ENCODE measurements around the gene SLC16A1. TPM values are rescaled to one million over a fixed set of nuclear protein-coding genes. Genes with fewer than 3 reads are reported as not detected.

SLC16A1 gene
- polyA plus RNA-seq, 3 donors, result 2.4 to 13.1 (median 10.3) TPM

DNA sequence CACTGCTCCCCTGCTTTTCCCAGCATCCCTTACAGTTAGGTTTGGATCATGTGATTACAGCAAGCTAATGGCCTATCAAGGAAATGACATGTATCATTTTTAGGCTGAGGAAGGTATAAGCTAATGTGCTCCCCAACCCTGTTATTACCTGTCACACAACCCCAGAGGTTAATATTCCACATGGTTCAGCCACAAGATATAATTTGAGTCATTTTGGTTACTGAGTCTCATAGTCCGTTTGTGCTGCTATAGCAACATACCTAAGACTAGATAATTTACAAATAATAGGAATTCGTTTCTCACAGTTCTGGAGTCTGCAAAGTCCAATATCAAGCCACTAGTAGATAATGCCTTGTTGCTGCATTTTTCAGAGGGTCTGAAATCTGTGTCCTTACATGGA, 29.1 kb upstream of the SLC16A1 start:
- no peaks in the 10 kb centered on the region for H4K20me1 ChIP-seq (ENCODE audit: insufficient read depth, low read length)
- H3K79me2 ChIP-seq (ENCODE audit: insufficient read depth, low read length), result no peaks in the 10 kb centered on the region
- peaks cover 38 to 42% of the 10 kb centered on the region in 2 donors for H3K4me1 ChIP-seq (ENCODE audit: control insufficient read depth in 1 of 2, insufficient read depth in 2 of 2, low read length in 2 of 2)
- H3K27ac Mint-ChIP-seq, result no peak overlapping the region
- no CpG with 5 or more reads among the region's 2 CpGs for WGBS (ENCODE audit: insufficient coverage)
- no peaks in the 10 kb centered on the region for H3K36me3 ChIP-seq (replicated peaks in 1 of 2; ENCODE audit: control insufficient read depth in 1 of 2, insufficient read depth in 2 of 2, low read length in 2 of 2)
- no peak overlapping the region for H3K9ac ChIP-seq (ENCODE audit: insufficient read depth, low read length, poor library complexity, severe bottlenecking)
- H3K4me3 Mint-ChIP-seq, result no peak overlapping the region
- no peak for DNase-seq
- H3K4me1 Mint-ChIP-seq, result peaks cover 39% of the 10 kb centered on the region
- H3K36me3 Mint-ChIP-seq, result peaks cover 2% of the 10 kb centered on the region in 2 donors
- no peak overlapping the region for H2AFZ ChIP-seq (ENCODE audit: insufficient read depth, low read depth, low read length, poor library complexity, severe bottlenecking)
- H3K27me3 Mint-ChIP-seq (ENCODE audit: low read depth in 3 of 3), result peaks cover 0 to 2% (median 0%) of the 10 kb centered on the region in 3 donors
- no peak overlapping the region for H3K27ac ChIP-seq (ENCODE audit: low read depth in 1 of 2, low read length in 2 of 2)
- H3K9me3 Mint-ChIP-seq, result no peaks in the 10 kb centered on the region
- no peak for TF ChIP-seq CTCF (IDR thresholded peaks at IDR 0.05)
- no peak overlapping the region for H3K4me3 ChIP-seq (replicated peaks in 1 of 3; ENCODE audit: low read depth in 2 of 3, low read length in 3 of 3)
- H3K27me3 ChIP-seq (ENCODE audit: control insufficient read depth in 2 of 2, insufficient read depth in 2 of 2, low read length in 2 of 2), result no peaks in the 10 kb centered on the region
- H3K9me3 ChIP-seq (replicated peaks in 1 of 2; ENCODE audit: control insufficient read depth in 1 of 2, insufficient read depth in 1 of 2, low read length in 2 of 2), result no peaks in the 10 kb centered on the region
- H3K4me2 ChIP-seq (replicated peaks; ENCODE audit: extremely low read depth, low read length, poor library complexity, severe bottlenecking), result no peak overlapping the region
- intact Hi-C loops (cut with micrococcal nuclease), result no loop called here

GRCh38 chr1:112983537-112984131, 27.6 kb upstream of the SLC16A1 start:
- Histone ChIP-seq H3K4me1 (ENCODE audit: control insufficient read depth in 1 of 2, insufficient read depth in 2 of 2, low read length in 2 of 2) (peaks cover 42 to 47% of the 10 kb centered on the region in 2 donors), H3K79me2 (ENCODE audit: insufficient read depth, low read length) (no peaks in the 10 kb centered on the region), H2AFZ (ENCODE audit: insufficient read depth, low read depth, low read length, poor library complexity, severe bottlenecking) (no peak overlapping the region), H3K4me3 (replicated peaks in 1 of 3; ENCODE audit: low read depth in 2 of 3, low read length in 3 of 3) (peak overlapping the region in 1 of 3 experiments; percentile 34), H3K4me2 (replicated peaks; ENCODE audit: extremely low read depth, low read length, poor library complexity, severe bottlenecking) (peak overlapping the region; percentile 48), H3K36me3 (replicated peaks in 1 of 2; ENCODE audit: control insufficient read depth in 1 of 2, insufficient read depth in 2 of 2, low read length in 2 of 2) (no peaks in the 10 kb centered on the region), H3K9ac (ENCODE audit: insufficient read depth, low read length, poor library complexity, severe bottlenecking) (no peak overlapping the region), H3K9me3 (replicated peaks in 1 of 2; ENCODE audit: control insufficient read depth in 1 of 2, insufficient read depth in 1 of 2, low read length in 2 of 2) (no peaks in the 10 kb centered on the region), H4K20me1 (ENCODE audit: insufficient read depth, low read length) (no peaks in the 10 kb centered on the region), H3K27me3 (ENCODE audit: control insufficient read depth in 2 of 2, insufficient read depth in 2 of 2, low read length in 2 of 2) (no peaks in the 10 kb centered on the region), H3K27ac (ENCODE audit: low read depth in 1 of 2, low read length in 2 of 2) (peak overlapping the region in 1 of 2 donors; percentile 72)
- H3K36me3 Mint-ChIP-seq, result peaks cover 2% of the 10 kb centered on the region in 2 donors
- peak overlapping the region in 1 of 2 donors; percentile 58 for H3K4me3 Mint-ChIP-seq
- WGBS (ENCODE audit: insufficient coverage), result no CpG with 5 or more reads among the region's 6 CpGs
- H3K27me3 Mint-ChIP-seq (ENCODE audit: low read depth in 3 of 3), result peaks cover 0 to 2% (median 0%) of the 10 kb centered on the region in 3 donors
- peak; percentile 24 to 68 (median 60) for DNase-seq
- TF ChIP-seq CTCF (IDR thresholded peaks at IDR 0.05), result no peak
- intact Hi-C loops (cut with micrococcal nuclease), result no loop called here
- peaks cover 0 to 2% (median 0%) of the 10 kb centered on the region in 7 donors for H3K9me3 Mint-ChIP-seq
- H3K4me1 Mint-ChIP-seq, result peaks cover 46% of the 10 kb centered on the region
- peak overlapping the region; percentile 1 to 87 (median 61) for H3K27ac Mint-ChIP-seq
